ENCODE results near the gene NEURL3.
"Not testable (repeated sequence)": the region's sequence is repeated elsewhere in the genome, so short reads cannot be mapped to it uniquely, and the experiment has no call there.

Gene NEURL3

DNA sequence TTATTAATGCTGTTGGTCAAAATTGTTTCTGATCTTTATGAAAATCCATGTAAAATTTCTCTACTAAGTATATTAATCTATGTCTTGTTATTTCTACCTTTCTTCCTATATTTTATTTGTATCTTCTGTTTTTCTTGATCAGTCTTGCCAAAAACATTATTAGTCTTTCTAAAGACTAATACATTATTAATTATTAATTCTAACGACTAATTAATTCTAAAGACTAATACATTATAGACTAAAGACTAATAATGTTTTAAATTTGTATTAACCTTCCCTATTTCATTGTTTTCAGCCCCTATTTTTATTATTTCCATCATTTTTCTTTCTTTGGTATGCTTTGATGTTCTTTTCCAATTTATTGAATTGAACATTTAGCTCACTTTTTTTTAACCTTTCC is 27.7 kb downstream of the NEURL3 start:
- DNase-seq = no peak

DNA sequence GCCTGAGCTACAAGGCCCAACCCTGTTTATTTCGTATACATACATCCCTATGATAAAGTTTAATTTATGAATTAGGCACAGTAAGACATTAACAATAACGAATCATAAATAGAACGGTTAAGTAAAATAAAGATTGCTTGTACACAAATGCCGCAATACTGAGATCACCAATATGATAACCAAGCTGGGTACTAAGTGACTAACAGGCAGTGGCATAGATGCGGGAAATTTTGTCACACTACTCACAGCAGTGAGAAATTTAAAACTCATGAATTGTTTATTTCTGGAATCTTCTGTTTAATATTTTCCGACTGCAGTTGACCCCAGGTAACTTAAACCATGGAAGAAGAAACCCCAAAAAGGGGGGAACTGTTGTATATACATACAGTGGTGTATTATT is 33.4 kb downstream of the NEURL3 start:
- DNase-seq = no peak

DNA sequence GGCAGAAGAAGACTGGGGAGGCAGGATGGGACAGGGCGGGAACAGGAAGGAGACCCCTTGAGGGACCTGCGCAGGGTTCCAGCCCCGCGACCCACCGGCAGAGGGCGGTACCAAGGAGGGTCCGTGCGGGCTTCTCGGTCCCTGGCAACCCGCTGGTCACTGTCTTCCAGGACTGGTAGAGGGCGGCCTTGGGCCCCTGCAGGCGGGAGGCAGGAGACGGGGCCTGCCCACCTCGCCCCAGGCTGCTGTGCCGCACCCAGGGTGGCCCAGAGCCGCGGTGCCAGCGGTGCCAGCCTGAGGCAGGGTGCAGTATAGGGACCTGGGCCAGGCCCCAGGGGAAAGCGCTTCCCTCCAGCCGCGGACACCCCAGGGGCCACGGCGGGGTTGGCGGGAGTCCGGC is 34.5 kb downstream of the NEURL3 start:
- no peak for DNase-seq

DNA sequence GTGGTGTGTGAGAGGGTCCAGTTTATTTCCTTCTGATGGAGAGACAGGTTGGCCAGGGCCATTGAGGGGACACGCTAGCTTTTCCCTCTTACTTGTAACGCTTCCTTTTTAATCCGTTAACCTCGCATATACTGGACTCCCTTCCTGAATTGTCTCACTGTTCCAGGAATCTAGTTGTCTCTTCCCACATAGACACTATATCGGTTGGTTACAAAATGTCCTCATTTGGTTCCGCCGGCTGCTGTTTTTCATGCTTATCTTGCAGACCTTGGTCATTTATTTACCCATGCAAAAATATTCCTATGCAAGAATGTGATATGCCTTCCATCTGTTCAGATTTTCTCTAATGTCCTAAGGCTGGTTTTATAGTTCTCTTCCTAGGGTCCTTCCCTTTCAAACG is 35.0 kb downstream of the NEURL3 start:
- DNase-seq = no peak

DNA sequence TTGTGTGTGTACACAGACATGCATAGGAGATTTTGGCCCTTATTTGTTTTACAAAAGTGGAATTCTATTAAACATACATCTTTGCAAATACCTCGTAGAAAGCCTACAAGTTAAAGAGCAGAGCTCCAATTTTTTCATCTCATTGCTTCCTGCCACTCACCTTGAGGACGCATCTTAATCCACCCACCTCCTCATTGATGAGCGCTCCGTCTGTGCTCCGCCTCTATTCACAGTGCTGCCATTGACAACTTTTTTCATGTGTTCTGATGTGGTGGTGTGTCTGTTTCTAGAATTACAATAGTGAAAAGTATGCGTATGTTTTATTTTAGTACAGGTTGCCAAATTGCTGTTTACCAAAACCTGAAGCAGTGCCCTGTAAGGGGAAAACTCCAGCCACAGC is 36.3 kb downstream of the NEURL3 start:
- DNase-seq = no peak

DNA sequence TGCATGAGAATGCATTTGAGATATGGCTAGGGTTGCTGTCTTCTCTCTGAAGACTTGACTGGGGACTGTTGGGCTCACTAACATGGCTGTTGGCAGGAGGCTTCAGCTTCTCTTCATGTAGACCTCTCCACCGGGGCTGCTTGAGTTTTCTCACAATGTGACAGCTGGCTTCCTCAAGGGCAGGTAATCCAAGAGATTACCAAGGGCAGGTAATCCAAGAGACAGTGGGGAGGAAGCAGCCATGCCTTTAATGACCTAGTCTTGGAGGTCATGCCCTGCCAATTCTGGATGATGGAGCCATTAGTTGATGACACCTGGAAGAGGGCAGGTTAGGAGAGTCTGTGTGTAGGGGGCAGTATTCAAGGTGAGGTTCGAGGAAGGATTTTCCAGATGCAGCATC is 40.5 kb downstream of the NEURL3 start:
- DNase-seq = no peak

DNA sequence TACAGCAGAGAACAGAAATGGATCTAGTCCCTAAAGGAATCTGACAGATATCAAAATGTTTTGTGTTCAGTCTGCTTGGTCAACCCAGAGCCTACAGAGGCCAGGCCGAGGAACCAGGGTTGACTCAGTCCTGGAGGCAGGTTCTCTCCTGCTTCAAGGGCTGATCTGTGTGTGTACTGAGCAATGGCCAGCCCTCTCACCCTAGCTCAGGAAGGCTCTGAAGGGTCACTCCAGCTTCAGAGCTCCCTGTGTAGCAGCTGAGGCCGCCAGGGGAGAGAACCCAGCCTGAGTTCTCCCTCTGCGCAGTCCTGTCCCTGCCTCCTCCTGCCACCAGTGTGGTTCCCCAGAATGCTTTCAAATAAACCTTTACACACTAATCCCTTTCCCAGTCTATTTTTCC is 41.1 kb downstream of the NEURL3 start:
- no peak for DNase-seq

DNA sequence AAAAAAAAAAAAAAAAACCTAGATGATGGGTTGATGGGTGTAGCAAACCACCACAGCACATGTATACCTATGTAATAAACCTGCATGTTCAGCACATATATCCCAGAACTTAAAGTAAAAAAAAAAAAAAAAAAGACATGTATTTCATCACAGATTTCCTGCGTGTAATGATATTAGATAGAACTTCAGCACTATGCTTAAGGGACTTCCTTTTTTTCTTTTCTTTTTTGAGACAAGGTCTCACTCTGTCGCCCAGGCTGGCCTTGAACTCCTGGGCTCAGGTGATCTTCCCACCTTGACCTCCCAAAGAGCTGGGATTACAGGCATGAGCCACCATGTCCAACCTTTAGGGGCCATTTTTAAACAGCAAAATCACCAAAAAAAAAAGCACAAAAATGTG is 42.0 kb downstream of the NEURL3 start:
- DNase-seq = no peak

DNA sequence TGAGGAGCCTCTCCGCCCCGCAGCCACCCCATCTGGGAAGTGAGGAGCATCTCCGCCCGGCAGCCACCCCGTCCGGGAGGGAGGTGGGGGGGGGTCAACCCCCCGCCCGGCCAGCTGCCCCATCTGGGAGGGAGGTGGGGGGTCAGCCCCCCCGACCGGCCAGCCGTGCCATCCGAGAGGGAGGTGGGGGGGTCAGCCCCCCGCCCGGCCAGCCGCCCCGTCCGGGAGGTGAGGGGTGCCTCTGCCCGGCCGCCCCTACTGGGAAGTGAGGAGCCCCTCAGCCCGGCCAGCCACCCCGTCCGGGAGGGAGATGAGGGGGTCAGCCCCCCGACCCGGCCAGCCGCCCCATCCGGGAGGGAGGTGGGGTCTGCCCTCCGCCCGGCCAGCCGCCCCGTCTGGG is 43.5 kb downstream of the NEURL3 start:
- not testable (repeated sequence) for DNase-seq

DNA sequence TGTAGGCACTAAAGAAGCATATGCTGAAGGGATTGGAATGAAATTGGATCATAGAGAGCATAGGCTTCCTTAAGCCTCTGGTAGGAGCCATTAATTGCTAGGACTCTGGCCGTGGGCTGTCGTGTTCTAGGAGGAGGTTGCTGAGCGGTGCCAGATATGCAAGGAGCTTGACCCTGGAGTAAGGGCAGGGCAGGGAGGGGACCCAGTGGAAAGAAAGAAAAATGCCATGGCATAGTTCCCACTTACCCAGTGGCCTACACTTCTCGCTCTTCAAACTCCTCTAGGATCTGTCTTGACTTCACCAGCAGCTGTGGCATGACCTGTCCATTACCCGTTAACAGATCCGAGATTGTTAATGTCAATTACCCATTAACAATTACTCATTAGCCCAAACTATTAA is 53.1 kb downstream of the NEURL3 start:
- no peak for DNase-seq

DNA sequence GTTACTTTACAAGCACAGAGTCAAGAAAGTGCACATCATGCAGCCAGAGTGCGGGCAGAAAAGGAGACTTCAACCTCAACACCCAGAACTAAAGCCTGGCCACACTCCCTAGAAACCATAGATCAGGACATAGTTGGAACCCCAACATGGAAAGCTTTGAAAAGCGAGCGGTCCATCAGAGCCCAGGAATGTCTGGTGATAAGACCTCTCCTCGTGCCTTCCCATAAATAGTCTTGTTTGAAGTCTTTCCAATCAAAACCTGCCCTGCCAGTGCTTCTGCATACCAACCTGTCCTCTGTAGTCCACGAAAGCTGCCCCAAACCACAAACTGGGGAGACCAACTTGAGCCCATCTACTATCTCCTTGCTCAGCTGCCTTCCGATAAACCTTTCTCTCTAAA is 55.5 kb downstream of the NEURL3 start:
- no peak for DNase-seq

DNA sequence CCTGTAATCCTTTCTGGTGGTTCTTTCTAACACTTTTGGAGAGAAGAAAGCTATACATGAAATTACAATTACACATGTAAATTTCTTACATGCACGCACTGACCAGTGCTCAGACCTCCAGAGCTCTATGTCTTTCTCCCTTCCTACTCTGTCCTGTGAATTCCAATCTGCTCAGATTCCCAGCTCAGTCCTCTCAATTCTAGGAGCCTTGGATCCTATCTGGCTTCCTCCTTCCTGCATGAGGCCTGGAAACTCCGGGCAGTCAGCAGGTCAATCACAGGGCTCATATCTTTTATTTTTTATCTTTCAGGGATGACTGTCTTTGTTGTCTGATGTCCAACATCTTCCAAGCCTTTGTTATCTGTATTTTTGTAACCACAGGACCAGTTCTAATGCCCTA is 56.0 kb downstream of the NEURL3 start:
- DNase-seq = no peak

DNA sequence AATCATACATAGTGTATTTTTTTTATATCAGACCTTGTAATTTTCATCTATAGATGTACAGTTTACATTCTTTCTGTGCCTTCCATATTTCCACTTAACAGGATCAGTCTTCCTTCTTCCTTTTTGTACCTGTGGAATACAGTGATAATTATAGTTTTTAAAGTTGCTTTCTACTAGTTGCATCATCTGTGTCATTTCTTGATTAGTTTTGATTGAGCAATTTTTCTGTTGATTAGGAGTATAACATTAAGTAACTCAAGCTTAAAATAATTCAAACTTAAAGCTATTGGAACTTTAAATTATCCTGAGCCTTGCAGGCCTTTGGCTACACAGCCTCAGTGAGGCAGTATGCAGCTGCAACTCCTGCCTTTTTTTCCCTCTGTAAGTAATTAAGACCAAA is 57.4 kb downstream of the NEURL3 start:
- DNase-seq = no peak
